Lower leg skin (tissue), 4 donors: ENCODE results near the gene UNC5A. TPM values are rescaled to one million over a fixed set of nuclear protein-coding genes. Genes with fewer than 3 reads are reported as not detected.

Source experiments
- DNase-seq, 2 donors: peaks; one replicate each; pipeline ENCODE4 v3.0.0-alpha.2; 2019; ENCODE audit warnings: low spot score in 2 of 2
- H3K4me3 ChIP-seq: fragments of 200-600 bp; sonication (generic); 2 replicates; pipeline ENCODE4 v1.5.1; 2017; ENCODE audit warnings: mild to moderate bottlenecking, low read depth; ENCODE audit not compliant: poor library complexity, severe bottlenecking
- CTCF ChIP-seq, 3 donors: fragments of 450-650 bp; IDR thresholded peaks; one replicate each; pipeline ENCODE4 v1.5.1; 2016; ENCODE audit warnings: antibody characterized with exemption in 3 of 3, mild to moderate bottlenecking in 3 of 3, moderate library complexity in 2 of 3
- POLR2A ChIP-seq, 2 donors: fragments of 450-650 bp; IDR thresholded peaks; one replicate each; pipeline ENCODE4 v1.6.1; 2016 to 2017; ENCODE audit warnings: antibody characterized with exemption in 2 of 2, mild to moderate bottlenecking in 1 of 2, moderate library complexity in 1 of 2
- WGBS, 2 donors: methylation state at CpG; one replicate each; pipeline ENCODE4 v1.1.5; 2018; 5-methylcytosine and 5-hydroxymethylcytosine counted together
- intact Hi-C: fragments of 100-400 bp; cut with DNase I; formaldehyde crosslinking; loops from one replicate; pipeline ENCODE4 v1.15.0; 2023; ENCODE audit warnings: low total_unique reads
- total RNA-seq, 4 donors: library from RNA; depleted of rRNA; stranded (reverse); fragments of >200 nt; gene quantifications; one replicate each; pipeline ENCODE4 v1.1.0, GENCODE V29; 2016

UNC5A gene
- under 1 TPM in 3 of 4 donors, not detected in 1; 0.13 to 0.25 (median 0.23) TPM for total RNA-seq

DNA sequence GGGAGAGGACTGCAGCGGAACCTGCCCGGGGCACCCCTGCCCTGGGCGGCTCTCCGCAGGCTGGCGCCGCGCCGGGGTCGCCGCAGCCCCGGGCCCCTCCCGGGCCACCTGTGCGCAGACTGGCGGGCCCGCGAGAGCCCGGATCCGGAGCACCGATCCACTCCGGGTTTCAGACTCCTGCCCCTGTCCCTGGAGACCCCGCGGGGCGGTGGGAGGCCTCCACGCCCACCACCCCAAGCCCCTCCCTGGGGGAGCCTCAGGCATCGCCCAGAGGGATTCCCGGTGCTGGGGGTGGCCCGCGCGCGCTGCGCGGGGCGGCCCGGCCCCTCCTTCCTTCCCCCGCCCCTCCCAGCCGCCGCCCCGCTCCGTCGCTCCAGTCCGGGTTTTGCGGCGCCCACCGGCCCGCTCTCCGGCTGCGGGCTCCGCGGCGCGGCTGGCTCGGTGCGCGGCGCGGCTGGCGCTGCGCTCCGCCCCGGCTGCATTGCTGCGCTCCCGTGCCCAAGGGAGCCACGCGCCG is at the start of gene UNC5A:
Gene UNC5A, plus strand, starts transcription at position 479 of the 517 bp plus-strand sequence. CDS start 192 bp downstream, outside the sequence.
- WGBS, 2 donors: 0% methylated on average over 12 of the region's 65 CpGs; no CpG with 5 or more reads in 1 of the 2 donors
- TF ChIP-seq POLR2A (IDR thresholded peaks at IDR 0.05): no peak
- DNase-seq: no peak
- no peak within 1 kb of the TSS for H3K4me3 ChIP-seq
- intact Hi-C loops: no loop called here

GRCh38 chr5:176761755-176762154 is 48.6 kb upstream of the UNC5A start:
- no peak overlapping the region for H3K4me3 ChIP-seq
- intact Hi-C loops: no loop called here
- TF ChIP-seq CTCF (IDR thresholded peaks at IDR 0.05) (no peak), POLR2A (IDR thresholded peaks at IDR 0.05) (no peak)
- DNase-seq: no peak
- 82 to 88% methylated on average over 2 of the region's 2 CpGs for WGBS, 2 donors

DNA sequence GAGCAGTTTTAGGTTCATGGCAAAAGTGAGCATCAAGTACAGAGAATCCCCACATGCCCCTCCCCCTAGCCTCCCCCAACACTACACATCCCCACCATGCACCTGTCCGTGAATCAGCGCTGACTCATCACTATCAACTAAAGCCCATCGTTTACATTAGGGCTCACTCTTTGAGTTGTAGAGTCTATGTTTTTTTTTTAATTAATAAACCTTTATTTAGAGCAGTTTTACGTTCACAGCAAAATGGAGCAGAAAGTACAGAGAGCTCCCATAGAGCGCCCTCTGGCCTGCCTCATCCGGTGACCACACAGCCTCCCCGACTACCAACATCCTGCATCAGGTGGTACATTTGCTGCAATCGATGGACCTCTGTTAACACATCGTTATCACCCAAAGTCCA is 47.9 kb upstream of the UNC5A start:
- DNase-seq: no peak
- no peak for TF ChIP-seq POLR2A (IDR thresholded peaks at IDR 0.05)
- no peak for TF ChIP-seq CTCF (IDR thresholded peaks at IDR 0.05)
- WGBS, 2 donors: 64% methylated on average over 9 of the region's 9 CpGs
- no peak overlapping the region for H3K4me3 ChIP-seq
- intact Hi-C loops: no loop called here

GRCh38 chr5:176765687-176766086 is 44.7 kb upstream of the UNC5A start:
- TF ChIP-seq POLR2A (IDR thresholded peaks at IDR 0.05) (no peak), CTCF (IDR thresholded peaks at IDR 0.05) (no peak)
- no peak for DNase-seq
- intact Hi-C loops: no loop called here
- 92 to 95% methylated on average over 1 of the region's 1 CpG for WGBS, 2 donors
- no peak overlapping the region for H3K4me3 ChIP-seq

GRCh38 chr5:176768174-176768970 is 42.0 kb upstream of the UNC5A start:
- no peak for TF ChIP-seq CTCF (IDR thresholded peaks at IDR 0.05)
- no peak for TF ChIP-seq POLR2A (IDR thresholded peaks at IDR 0.05)
- DNase-seq: no peak
- intact Hi-C loops: no loop called here
- 60 to 64% methylated on average over 10 of the region's 10 CpGs for WGBS, 2 donors
- no peak overlapping the region for H3K4me3 ChIP-seq

DNA sequence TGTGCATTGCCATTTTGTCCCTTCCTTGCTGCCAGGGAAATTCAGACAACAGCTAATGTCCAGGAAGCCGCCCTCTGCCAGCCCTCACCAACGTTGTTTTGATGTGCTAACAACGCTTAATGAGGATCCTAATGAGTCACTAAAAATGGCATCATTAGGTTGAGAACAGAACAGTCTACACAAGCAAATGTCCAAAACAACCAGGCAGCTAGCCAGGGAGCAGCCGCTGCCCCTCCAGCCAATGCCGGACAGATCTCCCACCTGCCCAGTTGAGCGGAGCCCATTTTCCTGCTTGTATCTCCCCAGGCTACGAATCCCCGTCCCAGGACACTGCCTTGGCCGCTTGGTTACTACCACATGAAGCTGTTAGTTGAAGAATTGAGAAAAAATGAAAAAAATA is 40.4 kb upstream of the UNC5A start:
- DNase-seq: peak in 1 of 2 donors; percentile 69
- WGBS, 2 donors: 73 to 80% methylated on average over 9 of the region's 9 CpGs
- intact Hi-C loops: no loop called here
- H3K4me3 ChIP-seq: no peak overlapping the region
- TF ChIP-seq CTCF (IDR thresholded peaks at IDR 0.05): no peak
